GM18498 (cell line): ENCODE measurements around the gene DGKE.

Experiments used
- ATAC-seq: cut with Tn5 transposase; IDR thresholded peaks from one replicate; pipeline ENCODE4 v1.9.1; 2021; ENCODE audit warnings: mild to moderate bottlenecking, moderate library complexity; ENCODE audit not compliant: unreplicated experiment

The DGKE gene

DNA sequence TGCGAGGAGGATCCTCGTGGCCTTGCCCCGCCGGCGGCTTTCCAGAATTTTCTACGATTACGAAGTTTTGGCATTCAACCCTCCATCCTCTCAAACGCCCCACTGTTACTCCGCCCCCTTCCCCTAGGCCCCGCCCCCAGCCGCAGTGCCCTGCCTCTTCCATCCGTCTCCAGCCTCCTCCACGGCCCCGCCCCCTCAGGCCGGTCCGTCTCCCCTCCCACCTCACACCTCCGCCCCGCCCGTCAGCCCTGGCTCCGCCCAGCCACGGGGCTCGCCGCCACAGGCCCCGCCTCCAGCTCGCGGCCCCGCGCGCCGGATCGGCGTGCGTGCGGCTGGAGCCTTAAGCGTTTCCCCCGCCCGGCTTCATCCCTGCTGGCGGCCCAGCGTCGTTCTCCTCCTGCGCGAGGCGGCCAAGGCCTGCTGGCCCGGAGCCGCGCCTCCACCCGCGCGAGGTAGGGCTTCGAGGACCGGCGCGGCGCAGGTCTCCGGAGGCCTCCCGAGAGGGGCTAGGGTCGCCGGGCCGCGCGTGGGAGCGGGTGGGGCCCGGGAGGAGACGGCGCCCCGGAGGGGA lies at the start of gene DGKE, which contains the start of gene C17orf67:
TSS of gene DGKE (plus strand) at position 343 of the 571 bp plus-strand sequence. CDS start 645 bp downstream, outside the sequence.
TSS of gene C17orf67 (minus strand) at position 112 of the 571 bp plus-strand sequence. CDS start 18,110 bp downstream, outside the sequence.
- ATAC-seq, result peak; percentile 77

DNA sequence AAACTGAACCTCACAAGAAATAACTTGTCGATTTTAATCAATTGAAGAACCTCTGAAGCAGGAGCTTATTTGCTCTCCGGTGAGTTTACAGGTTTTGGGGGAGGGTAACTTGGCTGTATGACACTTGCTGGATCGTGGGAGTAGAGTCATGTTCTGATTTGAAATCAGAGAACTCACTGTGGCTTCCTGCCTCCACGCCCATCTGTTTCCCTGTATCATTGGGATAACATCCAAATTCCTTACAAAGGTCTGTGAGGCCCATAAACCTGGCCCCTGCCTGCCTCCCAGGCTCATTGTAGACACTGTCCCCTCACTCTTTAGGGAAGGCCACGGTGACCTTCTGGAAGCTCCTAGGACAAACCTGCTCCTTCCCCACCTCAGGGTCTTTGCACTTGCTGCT lies 48.5 kb upstream of the DGKE start:
- ATAC-seq, result no peak

DNA sequence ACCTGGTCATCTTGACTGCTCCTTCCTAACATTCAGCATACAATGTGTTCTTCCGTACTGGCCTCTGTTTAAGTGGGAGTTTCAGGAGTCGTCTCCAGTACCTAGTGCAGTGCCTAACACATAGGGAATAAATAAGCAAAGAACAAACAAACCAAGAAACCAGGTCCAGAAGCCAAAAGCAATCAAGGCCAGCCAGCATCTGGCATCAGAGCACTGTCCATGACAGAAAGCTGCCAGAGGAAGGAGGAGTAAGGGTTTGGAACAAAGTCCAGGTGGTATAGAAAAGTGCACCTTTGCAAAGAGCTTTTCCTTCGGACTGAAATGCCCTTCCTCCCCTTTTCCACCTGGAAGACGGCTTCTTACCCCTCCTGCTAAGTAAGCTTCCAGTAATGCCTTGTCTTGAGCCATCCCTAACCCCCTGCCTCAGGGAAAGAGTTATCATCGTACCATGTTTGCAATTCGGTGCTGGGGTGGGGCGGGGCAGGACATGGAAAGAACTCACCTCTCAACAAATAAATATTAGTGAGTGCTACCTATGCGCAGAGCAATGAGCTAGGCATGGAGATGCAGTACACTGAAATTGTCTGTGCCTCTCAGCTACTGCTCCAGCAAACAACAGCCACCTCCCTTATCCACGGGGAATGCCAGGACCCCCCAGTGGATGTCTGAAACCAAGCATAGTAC lies 47.8 kb upstream of the DGKE start:
- no peak for ATAC-seq

DNA sequence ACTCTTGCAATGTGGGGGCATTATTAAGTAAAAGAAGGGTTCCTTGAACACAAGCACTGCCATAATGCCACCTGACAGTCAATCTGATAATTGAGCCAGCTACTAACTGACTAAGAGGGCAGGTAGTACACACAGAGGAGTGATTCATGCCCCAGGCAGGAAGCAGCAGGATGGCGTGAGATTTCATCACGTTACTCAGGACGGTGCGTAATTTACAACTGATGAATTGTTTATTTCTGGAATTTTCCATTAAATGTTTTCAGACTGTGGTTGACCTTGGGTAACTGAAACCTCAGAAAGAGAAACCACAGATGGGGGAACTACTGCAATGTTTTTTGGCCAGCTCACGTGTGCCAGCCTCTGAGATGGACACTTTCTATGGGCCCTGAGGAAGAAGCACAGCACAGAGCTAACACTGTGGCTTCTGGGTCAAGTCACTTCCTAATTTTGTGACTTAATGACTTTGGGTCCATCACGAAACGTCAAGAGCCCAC lies 46.9 kb upstream of the DGKE start:
- ATAC-seq, result peak; percentile 87

DNA sequence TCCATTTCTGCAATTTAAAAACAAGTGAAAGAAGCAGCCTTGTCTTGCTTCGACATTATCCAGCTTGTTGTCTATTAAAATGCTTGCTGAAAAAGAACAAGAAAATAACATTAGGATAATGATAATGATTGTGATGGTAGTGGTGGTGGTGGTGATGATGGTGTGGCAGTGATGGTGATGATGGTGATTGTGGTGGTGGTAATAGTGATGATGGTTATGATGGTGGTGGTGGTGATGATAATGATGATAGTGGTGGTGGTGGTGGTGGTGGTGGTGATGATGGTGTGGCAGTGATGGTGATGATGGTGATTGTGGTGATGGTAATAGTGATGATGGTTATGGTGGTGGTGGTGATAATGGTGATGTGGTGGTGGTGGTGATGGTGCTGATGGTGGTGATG lies 41.7 kb upstream of the DGKE start:
- no peak for ATAC-seq

DNA sequence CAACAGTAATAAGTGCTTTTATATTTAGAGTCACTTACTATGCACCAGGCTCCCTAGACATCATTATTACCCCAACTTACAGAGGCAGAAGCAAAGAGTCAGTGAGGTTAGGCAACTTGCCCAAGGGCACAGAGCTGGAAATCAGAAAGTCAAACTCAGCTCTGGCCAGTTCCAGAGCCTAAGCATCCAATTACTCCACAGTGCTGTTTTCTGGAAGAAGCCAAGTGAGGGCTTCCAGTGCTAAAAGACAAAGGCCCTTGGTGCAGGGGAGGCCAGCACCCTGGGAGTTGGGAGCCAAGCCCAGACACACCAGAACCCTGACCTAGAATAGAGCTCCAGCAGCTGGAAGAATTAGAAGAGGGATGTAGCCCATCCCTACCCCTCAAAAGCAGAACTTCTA lies 40.4 kb upstream of the DGKE start:
- ATAC-seq, result no peak

DNA sequence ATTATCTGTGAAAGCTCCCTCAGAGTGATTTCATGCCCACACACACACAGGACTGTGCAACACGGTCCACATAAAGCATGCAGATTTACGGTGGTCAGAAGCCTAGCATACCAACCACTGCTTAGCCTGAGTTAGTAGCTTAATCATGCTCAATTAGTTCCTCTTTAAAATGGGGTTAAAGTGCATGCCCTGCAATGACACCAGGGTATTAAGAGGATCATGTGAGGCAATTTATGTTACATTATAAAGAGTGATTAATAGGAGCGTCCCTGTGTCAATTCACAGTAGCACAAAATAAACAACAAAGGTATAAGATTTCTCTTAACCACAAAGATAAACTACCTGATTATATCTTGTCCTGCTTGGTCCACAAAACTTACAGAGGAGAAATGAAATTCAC lies 40.0 kb upstream of the DGKE start:
- no peak for ATAC-seq

DNA sequence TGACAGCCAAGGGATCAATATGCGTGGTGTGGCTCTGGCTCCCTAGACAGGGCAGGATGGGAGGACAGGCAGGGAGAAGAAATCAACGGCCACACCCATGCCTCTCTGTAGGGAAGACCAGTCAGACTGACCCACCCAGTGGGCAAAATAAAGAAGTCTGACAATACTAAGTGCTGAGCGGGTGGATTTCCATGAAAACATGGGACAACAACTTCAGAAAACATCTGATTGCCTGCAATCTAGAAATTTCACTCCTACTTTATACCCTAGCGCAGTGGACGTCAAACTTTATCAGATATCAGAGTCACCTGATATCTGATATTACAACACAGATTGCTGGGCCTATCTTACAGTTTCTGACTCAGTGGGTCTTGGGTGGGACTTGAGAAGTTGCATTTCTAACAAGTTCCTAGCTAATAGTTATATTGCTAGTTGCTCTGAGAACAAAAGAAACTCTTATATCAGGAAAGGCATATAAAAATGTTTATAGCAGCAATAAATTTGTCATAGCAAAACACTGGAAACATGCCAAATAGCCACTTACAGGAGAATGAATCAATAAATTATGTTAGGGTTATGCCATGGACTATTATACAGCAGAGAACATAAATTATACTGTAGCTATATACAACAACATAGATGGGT lies 38.6 kb upstream of the DGKE start:
- no peak for ATAC-seq

DNA sequence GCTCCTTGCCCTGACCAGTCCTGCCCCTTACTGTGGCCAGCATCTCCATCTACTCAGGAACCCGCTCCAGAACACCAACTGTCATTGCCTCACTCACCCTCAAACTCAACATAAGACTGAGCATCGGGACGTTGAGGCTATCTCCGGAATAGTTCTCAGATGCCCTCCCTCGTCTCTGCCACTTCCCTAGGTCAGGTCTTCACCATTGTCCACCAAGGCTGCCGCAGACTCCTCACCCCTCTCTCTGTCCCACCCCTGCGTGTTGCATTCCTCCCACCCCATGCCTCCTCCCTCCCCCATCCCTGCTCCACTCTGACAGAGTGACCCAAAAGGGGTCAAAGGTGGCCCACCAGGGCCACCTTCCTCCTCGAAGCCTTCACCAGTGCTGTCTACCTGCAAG lies 37.4 kb upstream of the DGKE start:
- no peak for ATAC-seq

DNA sequence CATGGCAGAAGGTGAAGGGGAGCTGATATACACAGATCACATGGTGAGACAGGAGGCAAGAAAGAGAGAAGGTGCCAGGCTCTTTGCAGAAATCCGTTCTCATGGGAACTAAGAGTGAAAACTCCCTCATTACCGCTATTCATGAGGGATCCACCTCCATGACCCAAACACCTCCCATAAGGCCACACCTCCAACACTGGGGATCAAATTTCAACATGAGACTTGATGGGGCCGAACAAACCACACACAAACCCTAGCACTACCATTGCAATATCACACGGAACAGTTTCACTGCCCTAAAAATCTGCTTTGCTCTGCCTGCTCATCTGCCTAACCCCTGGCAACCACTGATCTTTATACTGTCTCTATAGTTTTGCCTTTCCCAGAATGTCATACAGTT lies 35.0 kb upstream of the DGKE start:
- no peak for ATAC-seq

DNA sequence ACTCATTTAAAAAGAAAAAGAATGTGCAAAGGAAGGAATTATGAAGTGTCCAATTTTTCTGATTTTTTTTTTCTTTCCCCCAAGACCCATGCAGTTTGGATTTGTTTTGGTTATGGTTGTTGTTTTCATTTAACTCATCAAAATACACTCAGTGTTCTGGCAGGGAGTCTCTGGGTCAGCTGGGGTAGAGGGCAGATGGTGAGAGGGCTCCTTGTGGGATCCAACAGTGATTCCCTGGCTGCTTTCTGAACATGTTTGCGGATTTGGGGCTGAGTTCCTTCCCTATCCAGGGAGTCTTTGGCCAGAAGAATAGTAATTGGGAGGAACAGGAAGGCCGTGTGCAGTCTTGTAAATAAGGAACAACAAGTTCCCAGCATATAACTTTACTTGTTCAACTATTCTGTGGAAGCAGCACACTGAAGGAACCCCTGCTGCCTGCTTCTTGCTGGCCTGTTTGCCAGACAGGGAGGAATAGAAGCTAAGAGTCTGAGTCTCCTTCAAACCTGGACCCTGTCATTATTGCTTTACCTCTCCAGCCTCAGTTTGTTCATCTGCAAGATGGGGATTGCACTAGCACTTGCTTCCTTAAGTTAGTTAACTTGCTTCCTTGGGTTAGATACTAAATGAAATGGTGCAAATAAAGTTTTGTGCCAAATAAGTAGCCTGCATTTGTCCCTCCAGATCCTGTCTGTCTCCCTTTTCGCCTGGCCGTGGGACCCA lies 32.3 kb upstream of the DGKE start:
- ATAC-seq, result no peak

DNA sequence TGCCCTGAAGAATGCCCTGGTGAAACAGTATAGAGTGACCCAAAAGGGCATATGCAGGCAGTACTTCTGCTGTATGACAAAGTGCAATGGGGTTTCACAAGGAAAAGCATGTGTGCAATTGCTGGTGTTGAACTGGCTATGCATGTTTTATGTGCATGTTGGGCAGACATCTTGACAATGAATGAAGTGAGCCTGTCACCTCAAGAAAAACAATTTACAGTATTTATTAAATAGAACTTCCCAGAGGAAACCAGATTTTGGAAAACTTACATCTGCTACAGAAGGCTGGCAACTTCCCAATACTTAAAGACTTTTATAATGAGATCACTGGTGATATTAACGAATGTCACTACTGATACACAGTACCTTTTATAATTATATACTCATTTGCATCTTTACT lies 30.9 kb upstream of the DGKE start:
- no peak for ATAC-seq

DNA sequence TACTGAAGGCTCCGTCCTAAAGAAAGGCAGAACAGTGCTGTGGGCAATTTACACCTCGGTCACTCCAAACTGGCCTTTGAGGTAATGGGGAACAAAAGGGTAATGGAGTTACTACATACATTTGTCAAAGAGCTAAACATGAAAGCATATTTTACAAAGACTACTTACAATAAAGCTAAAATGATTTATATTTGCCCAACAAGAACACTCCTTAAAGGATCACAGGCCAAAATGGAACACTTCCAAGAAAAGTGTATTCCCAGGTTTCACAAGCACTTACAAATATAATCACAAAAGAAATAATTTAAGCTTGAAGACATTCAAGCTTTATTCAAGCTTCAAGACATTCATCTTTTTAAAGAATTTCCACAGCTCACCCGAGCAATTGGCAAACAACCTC lies 29.5 kb upstream of the DGKE start:
- no peak for ATAC-seq

DNA sequence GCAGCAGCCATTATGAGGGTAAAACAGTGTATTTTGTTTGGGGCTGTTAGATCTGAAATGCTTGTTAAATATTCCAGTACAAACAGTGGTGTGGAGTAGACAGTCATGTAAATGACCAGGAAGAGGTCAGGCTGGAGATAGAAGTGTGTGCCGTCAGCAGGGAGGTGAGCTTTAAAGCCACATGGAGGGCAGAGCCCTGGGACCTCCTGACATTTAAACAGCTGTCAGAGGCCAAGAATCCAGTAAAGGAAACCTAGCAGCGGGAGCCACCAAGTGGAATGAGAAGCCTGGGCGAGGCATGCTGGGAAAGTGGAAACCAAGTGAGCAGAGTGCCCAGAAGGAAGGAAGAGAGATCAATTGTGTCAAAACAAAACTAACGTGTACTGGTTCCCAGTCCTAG lies 27.0 kb upstream of the DGKE start:
- no peak for ATAC-seq

DNA sequence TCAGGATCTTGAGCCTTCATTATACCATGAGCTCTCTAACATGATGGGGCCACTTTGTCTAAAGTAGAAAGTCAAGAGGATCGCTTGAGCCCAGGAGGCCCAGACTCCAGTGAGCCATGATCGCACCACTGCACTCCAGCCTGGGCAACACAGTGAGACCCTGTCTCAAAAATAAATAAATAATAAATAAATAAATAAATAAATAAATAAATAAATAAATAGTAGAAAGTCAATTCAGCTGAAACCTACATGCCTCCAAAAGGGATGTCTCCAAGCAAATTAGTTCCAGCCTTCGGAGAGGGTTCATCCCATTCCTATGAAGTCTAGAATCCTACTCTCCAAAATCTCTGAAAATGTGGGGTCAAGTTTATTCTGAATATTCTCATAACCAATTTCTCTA lies 26.2 kb upstream of the DGKE start:
- ATAC-seq, result no peak

DNA sequence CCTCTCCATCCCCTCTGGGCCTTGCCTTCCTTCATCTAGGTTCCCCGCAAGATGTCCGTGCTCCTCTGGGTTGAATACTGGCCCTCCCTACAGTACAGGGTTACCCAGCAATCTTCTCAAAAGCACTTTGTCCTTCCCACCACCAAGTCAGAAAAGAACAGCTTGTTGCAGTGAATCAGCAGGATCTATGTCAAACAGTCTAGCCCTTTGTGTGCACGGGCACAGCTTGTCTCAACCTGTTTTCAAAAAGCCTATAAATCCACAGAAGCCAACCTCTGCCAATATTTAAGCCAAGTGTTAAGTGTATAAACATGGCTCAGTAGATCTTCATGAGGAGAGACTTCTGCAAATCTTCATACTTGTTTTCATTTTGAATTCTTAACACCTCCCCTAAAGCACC lies 25.4 kb upstream of the DGKE start:
- no peak for ATAC-seq

DNA sequence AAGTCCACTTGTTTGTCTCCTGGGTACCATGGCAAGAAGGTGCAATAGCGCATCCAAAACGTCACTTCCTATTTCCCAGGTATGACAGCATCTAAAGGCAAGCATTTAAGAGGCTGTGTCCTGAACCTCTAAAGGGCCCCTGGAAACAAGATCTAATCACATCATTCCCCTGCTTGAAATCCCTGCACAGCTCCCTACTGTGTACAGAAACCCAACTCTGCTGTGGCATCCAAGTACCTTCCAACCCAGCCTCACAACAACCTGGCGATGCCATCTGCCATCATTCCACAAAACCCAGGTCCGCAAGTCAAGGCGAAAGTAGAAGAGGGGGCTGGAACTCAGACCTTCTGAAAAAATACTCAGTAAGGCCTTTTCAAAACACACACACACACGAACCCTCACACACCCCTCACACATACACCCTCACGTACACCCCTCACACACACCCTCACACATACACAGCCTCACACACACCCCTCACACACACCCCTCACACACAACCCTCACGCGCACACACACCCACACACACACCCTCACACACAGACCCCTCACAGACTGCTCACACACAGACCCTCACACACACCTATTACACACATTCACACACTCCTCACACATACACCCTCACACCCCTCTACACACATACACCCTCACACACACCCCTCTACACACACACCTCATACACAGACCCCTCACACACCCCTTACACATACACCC lies 24.7 kb upstream of the DGKE start:
- ATAC-seq, result no peak

DNA sequence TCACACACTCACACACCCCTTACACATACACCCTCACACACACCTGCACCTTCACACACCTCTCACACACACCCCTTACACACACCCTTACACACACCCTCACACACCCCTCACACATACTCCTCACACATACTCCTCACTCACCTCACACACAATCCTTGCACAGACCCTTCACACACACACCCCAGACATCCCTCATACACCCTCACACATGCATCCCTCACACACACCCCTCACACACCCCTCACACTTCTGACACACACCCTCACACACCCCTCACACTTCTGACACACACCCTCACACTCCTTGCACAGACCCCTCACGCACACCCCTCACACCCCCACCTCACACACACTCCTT lies 24.2 kb upstream of the DGKE start:
- no peak for ATAC-seq

DNA sequence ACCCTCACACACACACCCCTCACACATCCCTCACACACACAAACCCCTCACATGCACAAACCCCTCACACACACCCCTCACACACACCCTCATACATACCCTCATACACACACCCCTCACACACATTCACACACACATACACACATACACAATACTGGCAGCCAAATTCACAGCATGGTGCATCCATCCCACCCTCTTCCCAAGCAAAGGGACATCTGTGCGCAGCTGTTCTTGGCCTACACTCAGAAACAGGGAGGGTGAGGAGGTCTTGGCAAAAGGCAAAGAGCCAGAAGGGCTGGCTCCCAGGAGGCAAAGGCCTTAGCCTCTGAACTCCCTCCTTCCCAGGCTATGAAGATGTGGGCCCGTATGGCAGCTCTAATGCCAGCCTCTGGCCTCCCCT lies 23.6 kb upstream of the DGKE start:
- ATAC-seq, result no peak

DNA sequence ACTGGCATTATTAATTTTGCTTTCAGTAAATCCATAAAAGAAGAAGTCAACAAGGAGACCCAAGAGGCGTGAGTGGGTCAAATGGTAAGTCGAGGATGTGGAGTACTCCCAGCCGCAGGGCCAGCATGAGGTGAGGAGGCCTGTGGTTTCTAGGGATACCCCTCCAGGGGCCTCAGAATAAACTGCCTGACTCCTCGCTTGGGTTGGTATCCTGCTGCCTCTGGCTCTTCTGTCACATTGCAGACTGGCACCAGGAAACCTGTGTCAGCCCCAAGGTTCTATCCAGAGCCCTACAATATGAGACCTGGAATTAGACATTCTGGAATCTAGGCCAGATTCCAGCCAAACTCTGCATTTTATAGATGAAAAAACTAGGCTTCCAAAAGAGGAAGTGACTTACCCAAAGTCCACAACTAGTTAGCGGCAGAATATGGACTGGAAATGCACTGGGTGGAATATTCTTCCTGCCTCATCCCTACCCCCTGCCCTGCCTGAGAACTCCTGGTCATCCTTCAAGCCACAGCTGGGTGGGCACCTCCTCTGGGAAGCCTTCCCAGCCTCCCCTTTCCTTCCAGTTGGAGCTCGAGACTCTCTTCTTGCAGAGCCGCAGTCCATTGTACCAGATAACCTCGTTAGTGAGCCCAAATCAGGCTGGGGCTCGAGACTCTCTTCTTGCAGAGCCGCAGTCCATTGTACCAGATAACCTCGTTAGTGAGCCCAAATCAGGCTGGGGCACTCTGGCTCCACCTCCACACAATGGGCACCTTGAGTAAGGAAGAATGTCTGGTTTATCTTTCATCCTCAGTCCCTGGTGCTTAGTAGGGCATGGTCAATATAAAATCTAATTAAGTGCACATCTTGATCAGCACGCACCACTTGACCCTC lies 22.8 kb upstream of the DGKE start:
- ATAC-seq, result no peak
